ENCODE measurements around the gene JCHAIN.
"Not testable (repeated sequence)": the region's sequence is repeated elsewhere in the genome, so short reads cannot be mapped to it uniquely, and the experiment has no call there.

JCHAIN gene

GRCh38 chr4:70674731-70675130 is 8.4 kb upstream of the JCHAIN start:
- no peak overlapping the region for H3K9ac ChIP-seq (ENCODE audit: insufficient read length, low read depth)
- no peaks in the 10 kb centered on the region for H3K4me1 ChIP-seq (ENCODE audit: insufficient read depth, insufficient read length)
- DNase-seq (ENCODE audit: low read depth, low spot score), result no peak
- no peak for TF ChIP-seq YY1 (IDR thresholded peaks at IDR 0.05; ENCODE audit: insufficient read depth, insufficient read length)
- no peak for TF ChIP-seq ZNF274 (IDR thresholded peaks at IDR 0.05; ENCODE audit: low read depth, low read length)
- no peak for TF ChIP-seq SUZ12 (IDR thresholded peaks at IDR 0.05; ENCODE audit: extremely low read depth, insufficient read depth, insufficient read length)
- H3K27me3 ChIP-seq (ENCODE audit: insufficient read depth, insufficient read length), result no peaks in the 10 kb centered on the region
- H3K9me3 ChIP-seq (ENCODE audit: insufficient read depth, low read length), result no peaks in the 10 kb centered on the region
- no peaks in the 10 kb centered on the region for H3K36me3 ChIP-seq (ENCODE audit: insufficient read depth, insufficient read length, low read length)
- H3K4me3 ChIP-seq (ENCODE audit: insufficient read length, low read depth), result no peak overlapping the region

DNA sequence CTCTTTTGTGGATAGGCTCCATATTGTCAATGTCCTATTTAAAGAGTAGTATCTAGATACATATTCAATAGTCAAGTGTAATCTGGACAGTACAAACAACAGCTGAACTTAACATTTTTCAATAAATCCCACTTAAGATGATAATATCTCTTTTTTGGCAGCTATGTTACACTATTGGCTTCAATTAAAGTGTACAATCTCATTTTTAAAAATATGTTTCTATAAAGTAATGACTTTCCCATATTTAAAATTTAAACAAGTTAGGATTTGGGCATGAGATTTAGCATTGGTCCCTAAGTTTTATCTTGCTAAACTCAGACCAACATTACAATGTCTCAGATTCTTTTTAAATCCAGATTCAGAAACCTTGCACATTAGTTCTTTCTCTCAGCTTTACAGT is 7.9 kb upstream of the JCHAIN start:
- Histone ChIP-seq H3K4me3 (ENCODE audit: insufficient read length, low read depth) (no peak overlapping the region), H3K36me3 (ENCODE audit: insufficient read depth, insufficient read length, low read length) (no peaks in the 10 kb centered on the region), H3K4me1 (ENCODE audit: insufficient read depth, insufficient read length) (no peaks in the 10 kb centered on the region), H3K27me3 (ENCODE audit: insufficient read depth, insufficient read length) (no peaks in the 10 kb centered on the region), H3K9ac (ENCODE audit: insufficient read length, low read depth) (no peak overlapping the region), H3K9me3 (ENCODE audit: insufficient read depth, low read length) (no peaks in the 10 kb centered on the region)
- TF ChIP-seq SUZ12 (IDR thresholded peaks at IDR 0.05; ENCODE audit: extremely low read depth, insufficient read depth, insufficient read length), result no peak
- TF ChIP-seq ZNF274 (IDR thresholded peaks at IDR 0.05; ENCODE audit: low read depth, low read length), result no peak
- TF ChIP-seq YY1 (IDR thresholded peaks at IDR 0.05; ENCODE audit: insufficient read depth, insufficient read length), result no peak
- DNase-seq (ENCODE audit: low read depth, low spot score), result no peak

- no peak for DNase-seq (ENCODE audit: low read depth, low spot score)
- no peaks in the 10 kb centered on the region for H3K27me3 ChIP-seq (ENCODE audit: insufficient read depth, insufficient read length)
- H3K4me1 ChIP-seq (ENCODE audit: insufficient read depth, insufficient read length), result no peaks in the 10 kb centered on the region
- no peaks in the 10 kb centered on the region for H3K9me3 ChIP-seq (ENCODE audit: insufficient read depth, low read length)
- no peak overlapping the region for H3K4me3 ChIP-seq (ENCODE audit: insufficient read length, low read depth)
- no peak for TF ChIP-seq YY1 (IDR thresholded peaks at IDR 0.05; ENCODE audit: insufficient read depth, insufficient read length)
- TF ChIP-seq SUZ12 (IDR thresholded peaks at IDR 0.05; ENCODE audit: extremely low read depth, insufficient read depth, insufficient read length), result no peak
- no peak for TF ChIP-seq ZNF274 (IDR thresholded peaks at IDR 0.05; ENCODE audit: low read depth, low read length)
- no peak overlapping the region for H3K9ac ChIP-seq (ENCODE audit: insufficient read length, low read depth)
- H3K36me3 ChIP-seq (ENCODE audit: insufficient read depth, insufficient read length, low read length), result no peaks in the 10 kb centered on the region
Measured at GRCh38 chr4:70671091-70671490, 4.8 kb upstream of the JCHAIN start.

- TF ChIP-seq SUZ12 (IDR thresholded peaks at IDR 0.05; ENCODE audit: extremely low read depth, insufficient read depth, insufficient read length) (no peak), YY1 (IDR thresholded peaks at IDR 0.05; ENCODE audit: insufficient read depth, insufficient read length) (no peak), ZNF274 (IDR thresholded peaks at IDR 0.05; ENCODE audit: low read depth, low read length) (no peak)
- Histone ChIP-seq H3K9me3 (ENCODE audit: insufficient read depth, low read length) (no peaks in the 10 kb centered on the region), H3K4me1 (ENCODE audit: insufficient read depth, insufficient read length) (no peaks in the 10 kb centered on the region), H3K9ac (ENCODE audit: insufficient read length, low read depth) (no peak overlapping the region), H3K27me3 (ENCODE audit: insufficient read depth, insufficient read length) (no peaks in the 10 kb centered on the region), H3K4me3 (ENCODE audit: insufficient read length, low read depth) (no peak overlapping the region), H3K36me3 (ENCODE audit: insufficient read depth, insufficient read length, low read length) (no peaks in the 10 kb centered on the region)
- no peak for DNase-seq (ENCODE audit: low read depth, low spot score)
Measured at GRCh38 chr4:70670332-70671014, 4.2 kb upstream of the JCHAIN start.

DNA sequence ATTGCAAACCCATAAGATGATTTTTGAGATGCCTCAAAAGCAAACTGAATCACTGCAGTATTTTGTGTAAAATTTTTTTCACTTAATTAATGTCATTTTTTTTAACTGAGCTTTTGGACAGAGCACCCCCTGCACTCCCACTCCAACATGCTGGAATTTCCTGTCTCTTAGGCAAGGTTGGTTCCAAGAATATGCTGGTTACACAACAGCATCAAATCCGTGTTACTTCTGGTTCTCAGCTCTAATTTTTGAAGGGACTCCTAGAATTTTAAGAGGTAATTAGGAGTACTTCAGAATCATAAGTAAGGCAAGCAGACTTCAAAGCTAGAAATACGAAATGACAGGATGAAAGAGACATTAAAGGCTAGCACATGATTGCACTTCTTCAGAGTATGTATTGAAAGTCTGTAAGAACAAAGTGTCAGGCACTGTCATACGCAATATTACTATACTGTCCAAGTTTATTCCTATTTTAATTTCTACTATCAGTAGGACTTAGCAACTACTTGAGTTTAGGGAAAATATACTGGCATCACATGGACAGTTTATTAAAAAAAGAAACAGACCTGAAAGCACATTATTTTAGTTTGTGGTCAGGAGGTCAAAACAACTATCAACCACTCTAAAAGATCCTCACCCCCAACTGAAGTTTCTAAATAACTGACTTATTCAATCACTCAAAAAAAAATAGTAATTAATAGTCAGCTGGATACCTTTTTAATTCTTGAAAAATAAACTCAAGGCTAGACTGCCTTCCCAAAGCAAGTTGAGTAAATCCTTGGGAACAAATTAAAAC is 1.6 kb upstream of the JCHAIN start:
- H3K9ac ChIP-seq (ENCODE audit: insufficient read length, low read depth), result no peak overlapping the region
- DNase-seq (ENCODE audit: low read depth, low spot score), result no peak
- no peaks in the 10 kb centered on the region for H3K9me3 ChIP-seq (ENCODE audit: insufficient read depth, low read length)

GRCh38 chr4:70661309-70661922 is 4.9 kb downstream of the JCHAIN start:
- H3K27me3 ChIP-seq (ENCODE audit: insufficient read depth, insufficient read length); H3K4me3 ChIP-seq (ENCODE audit: insufficient read length, low read depth); H3K4me1 ChIP-seq (ENCODE audit: insufficient read depth, insufficient read length); DNase-seq (ENCODE audit: low read depth, low spot score); H3K36me3 ChIP-seq (ENCODE audit: insufficient read depth, insufficient read length, low read length); H3K9me3 ChIP-seq (ENCODE audit: insufficient read depth, low read length); H3K9ac ChIP-seq (ENCODE audit: insufficient read length, low read depth): not testable (repeated sequence)

More for the DNA sequence above, 1.6 kb upstream of the JCHAIN start:
- no peak for TF ChIP-seq YY1 (IDR thresholded peaks at IDR 0.05; ENCODE audit: insufficient read depth, insufficient read length)
- no peak for TF ChIP-seq SUZ12 (IDR thresholded peaks at IDR 0.05; ENCODE audit: extremely low read depth, insufficient read depth, insufficient read length)
- no peak for TF ChIP-seq ZNF274 (IDR thresholded peaks at IDR 0.05; ENCODE audit: low read depth, low read length)
- Histone ChIP-seq H3K4me1 (ENCODE audit: insufficient read depth, insufficient read length) (no peaks in the 10 kb centered on the region), H3K36me3 (ENCODE audit: insufficient read depth, insufficient read length, low read length) (no peaks in the 10 kb centered on the region), H3K27me3 (ENCODE audit: insufficient read depth, insufficient read length) (no peaks in the 10 kb centered on the region), H3K4me3 (ENCODE audit: insufficient read length, low read depth) (no peak overlapping the region)

GRCh38 chr4:70660106-70660505 is 6.2 kb downstream of the JCHAIN start:
- Histone ChIP-seq H3K4me1 (ENCODE audit: insufficient read depth, insufficient read length) (no peaks in the 10 kb centered on the region), H3K9me3 (ENCODE audit: insufficient read depth, low read length) (no peaks in the 10 kb centered on the region), H3K27me3 (ENCODE audit: insufficient read depth, insufficient read length) (no peaks in the 10 kb centered on the region), H3K36me3 (ENCODE audit: insufficient read depth, insufficient read length, low read length) (no peaks in the 10 kb centered on the region), H3K4me3 (ENCODE audit: insufficient read length, low read depth) (no peak overlapping the region), H3K9ac (ENCODE audit: insufficient read length, low read depth) (no peak overlapping the region)
- DNase-seq (ENCODE audit: low read depth, low spot score), result no peak
- no peak for TF ChIP-seq ZNF274 (IDR thresholded peaks at IDR 0.05; ENCODE audit: low read depth, low read length)
- TF ChIP-seq SUZ12 (IDR thresholded peaks at IDR 0.05; ENCODE audit: extremely low read depth, insufficient read depth, insufficient read length), result no peak
- TF ChIP-seq YY1 (IDR thresholded peaks at IDR 0.05; ENCODE audit: insufficient read depth, insufficient read length), result no peak
